ENCODE results near the gene FRG1. TPM values are rescaled to one million over a fixed set of nuclear protein-coding genes. Genes with fewer than 3 reads are reported as not detected.

Gene FRG1
- total and polyA plus RNA-seq, 10 of the 15 experiments (the other 5 are each of a cell fraction or from before 2014, with no cell fraction given), result 28.9 to 190 (median 58.6) TPM

GRCh38 chr4:189940178-189941004, at the start of gene FRG1 (continued):
- TF ChIP-seq E2F8 (IDR thresholded peaks at IDR 0.05; ENCODE audit: low read depth, partially characterized antibody) (peak; percentile 62), YBX1 (IDR thresholded peaks at IDR 0.05) (no peak), PML (IDR thresholded peaks at IDR 0.05; ENCODE audit: low read length) (peak; percentile 91), CHD1 (IDR thresholded peaks at IDR 0.05; ENCODE audit: low read depth, low read length) (no peak), MYC (IDR thresholded peaks at IDR 0.05; ENCODE audit: insufficient read depth, insufficient read length, insufficient replicate concordance, low read length, severe bottlenecking) (no peak), IKZF2 (IDR thresholded peaks at IDR 0.05) (no peak), CBFB (IDR thresholded peaks at IDR 0.05; ENCODE audit: low read depth) (peak; percentile 83), PRDM15 (CRISPR knock-in tag; IDR thresholded peaks at IDR 0.05) (no peak), RELA (IDR thresholded peaks at IDR 0.05; ENCODE audit: borderline replicate concordance, partially characterized antibody) (peak; percentile 76), ESRRA (IDR thresholded peaks at IDR 0.05; ENCODE audit: low read length) (peak; percentile 39; the same call in 1 of the 2 replicates), POLR2AphosphoS5 (IDR thresholded peaks at IDR 0.05; ENCODE audit: low read length) (peak; percentile 88), SMC3 (IDR thresholded peaks at IDR 0.05; ENCODE audit: borderline replicate concordance, low read length) (0 out of 2 replicates have a peak, but pooled peaks have one; percentile 9), PAX5 (IDR thresholded peaks at IDR 0.05; ENCODE audit: borderline replicate concordance, low read depth, low read length) (peak; percentile 69; the same call in 1 of the 2 replicates)
- TF ChIP-seq, protein P1, sequence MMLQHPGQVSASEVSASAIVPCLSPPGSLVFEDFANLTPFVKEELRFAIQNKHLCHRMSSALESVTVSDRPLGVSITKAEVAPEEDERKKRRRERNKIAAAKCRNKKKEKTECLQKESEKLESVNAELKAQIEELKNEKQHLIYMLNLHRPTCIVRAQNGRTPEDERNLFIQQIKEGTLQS (IDR thresholded peaks at IDR 0.05; ENCODE audit: borderline replicate concordance, extremely low read depth, low read depth, low read length), result peak; percentile 31; the same call in 1 of the 2 replicates
- TF ChIP-seq, protein P2, sequence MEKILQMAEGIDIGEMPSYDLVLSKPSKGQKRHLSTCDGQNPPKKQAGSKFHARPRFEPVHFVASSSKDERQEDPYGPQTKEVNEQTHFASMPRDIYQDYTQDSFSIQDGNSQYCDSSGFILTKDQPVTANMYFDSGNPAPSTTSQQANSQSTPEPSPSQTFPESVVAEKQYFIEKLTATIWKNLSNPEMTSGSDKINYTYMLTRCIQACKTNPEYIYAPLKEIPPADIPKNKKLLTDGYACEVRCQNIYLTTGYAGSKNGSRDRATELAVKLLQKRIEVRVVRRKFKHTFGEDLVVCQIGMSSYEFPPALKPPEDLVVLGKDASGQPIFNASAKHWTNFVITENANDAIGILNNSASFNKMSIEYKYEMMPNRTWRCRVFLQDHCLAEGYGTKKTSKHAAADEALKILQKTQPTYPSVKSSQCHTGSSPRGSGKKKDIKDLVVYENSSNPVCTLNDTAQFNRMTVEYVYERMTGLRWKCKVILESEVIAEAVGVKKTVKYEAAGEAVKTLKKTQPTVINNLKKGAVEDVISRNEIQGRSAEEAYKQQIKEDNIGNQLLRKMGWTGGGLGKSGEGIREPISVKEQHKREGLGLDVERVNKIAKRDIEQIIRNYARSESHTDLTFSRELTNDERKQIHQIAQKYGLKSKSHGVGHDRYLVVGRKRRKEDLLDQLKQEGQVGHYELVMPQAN (conservative IDR thresholded peaks at IDR 0.05), result peak; percentile 81
- TF ChIP-seq, protein P3, sequence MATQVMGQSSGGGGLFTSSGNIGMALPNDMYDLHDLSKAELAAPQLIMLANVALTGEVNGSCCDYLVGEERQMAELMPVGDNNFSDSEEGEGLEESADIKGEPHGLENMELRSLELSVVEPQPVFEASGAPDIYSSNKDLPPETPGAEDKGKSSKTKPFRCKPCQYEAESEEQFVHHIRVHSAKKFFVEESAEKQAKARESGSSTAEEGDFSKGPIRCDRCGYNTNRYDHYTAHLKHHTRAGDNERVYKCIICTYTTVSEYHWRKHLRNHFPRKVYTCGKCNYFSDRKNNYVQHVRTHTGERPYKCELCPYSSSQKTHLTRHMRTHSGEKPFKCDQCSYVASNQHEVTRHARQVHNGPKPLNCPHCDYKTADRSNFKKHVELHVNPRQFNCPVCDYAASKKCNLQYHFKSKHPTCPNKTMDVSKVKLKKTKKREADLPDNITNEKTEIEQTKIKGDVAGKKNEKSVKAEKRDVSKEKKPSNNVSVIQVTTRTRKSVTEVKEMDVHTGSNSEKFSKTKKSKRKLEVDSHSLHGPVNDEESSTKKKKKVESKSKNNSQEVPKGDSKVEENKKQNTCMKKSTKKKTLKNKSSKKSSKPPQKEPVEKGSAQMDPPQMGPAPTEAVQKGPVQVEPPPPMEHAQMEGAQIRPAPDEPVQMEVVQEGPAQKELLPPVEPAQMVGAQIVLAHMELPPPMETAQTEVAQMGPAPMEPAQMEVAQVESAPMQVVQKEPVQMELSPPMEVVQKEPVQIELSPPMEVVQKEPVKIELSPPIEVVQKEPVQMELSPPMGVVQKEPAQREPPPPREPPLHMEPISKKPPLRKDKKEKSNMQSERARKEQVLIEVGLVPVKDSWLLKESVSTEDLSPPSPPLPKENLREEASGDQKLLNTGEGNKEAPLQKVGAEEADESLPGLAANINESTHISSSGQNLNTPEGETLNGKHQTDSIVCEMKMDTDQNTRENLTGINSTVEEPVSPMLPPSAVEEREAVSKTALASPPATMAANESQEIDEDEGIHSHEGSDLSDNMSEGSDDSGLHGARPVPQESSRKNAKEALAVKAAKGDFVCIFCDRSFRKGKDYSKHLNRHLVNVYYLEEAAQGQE (IDR thresholded peaks at IDR 0.05; ENCODE audit: low read depth, low read length), result 0 out of 2 replicates have a peak, but pooled peaks have one; percentile 48
